Measurements from ENCODE around the gene CPN2. TPM values are rescaled to one million over a fixed set of nuclear protein-coding genes. Genes with fewer than 3 reads are reported as not detected.

CPN2 gene
- total RNA-seq, 4 donors from 2014 or later: not detected

DNA sequence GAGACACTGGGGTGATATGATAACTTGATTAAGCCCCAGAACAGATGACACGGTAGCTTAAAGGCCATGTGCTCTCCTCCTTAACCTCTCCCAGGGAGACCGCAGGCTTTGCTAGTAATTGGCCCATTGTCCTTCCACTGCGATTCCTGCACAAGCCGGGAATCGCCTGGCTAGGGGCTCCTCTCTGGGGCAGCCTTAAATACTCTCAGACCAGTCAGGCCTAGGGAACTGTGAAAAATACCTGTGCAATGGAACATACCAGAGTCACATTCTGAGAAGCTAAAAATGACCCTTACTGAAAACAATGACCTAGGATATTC lies 56.3 kb downstream of the CPN2 start:
- Histone ChIP-seq H3K27me3 (peaks cover 0 to 2% (median 0%) of the 10 kb centered on the region in 4 donors), H3K27ac (replicated peaks in 1 of 4) (no peak overlapping the region), H3K4me3 (no peak overlapping the region), H3K36me3 (no peaks in the 10 kb centered on the region), H3K9me3 (no peaks in the 10 kb centered on the region), H3K4me1 (peaks cover 10 to 20% (median 18%) of the 10 kb centered on the region in 4 donors)
- no peak for DNase-seq (ENCODE audit: extremely low spot score)
- intact Hi-C loops (cut with DNase I): no loop called here
- no peak for TF ChIP-seq EP300 (IDR thresholded peaks at IDR 0.05)
- TF ChIP-seq CTCF (IDR thresholded peaks at IDR 0.05): no peak
- TF ChIP-seq POLR2AphosphoS5 (IDR thresholded peaks at IDR 0.05): no peak
- no peak for TF ChIP-seq POLR2A (IDR thresholded peaks at IDR 0.05; ENCODE audit: low read depth)
- 97% methylated on average over 5 of the region's 5 CpGs for WGBS

DNA sequence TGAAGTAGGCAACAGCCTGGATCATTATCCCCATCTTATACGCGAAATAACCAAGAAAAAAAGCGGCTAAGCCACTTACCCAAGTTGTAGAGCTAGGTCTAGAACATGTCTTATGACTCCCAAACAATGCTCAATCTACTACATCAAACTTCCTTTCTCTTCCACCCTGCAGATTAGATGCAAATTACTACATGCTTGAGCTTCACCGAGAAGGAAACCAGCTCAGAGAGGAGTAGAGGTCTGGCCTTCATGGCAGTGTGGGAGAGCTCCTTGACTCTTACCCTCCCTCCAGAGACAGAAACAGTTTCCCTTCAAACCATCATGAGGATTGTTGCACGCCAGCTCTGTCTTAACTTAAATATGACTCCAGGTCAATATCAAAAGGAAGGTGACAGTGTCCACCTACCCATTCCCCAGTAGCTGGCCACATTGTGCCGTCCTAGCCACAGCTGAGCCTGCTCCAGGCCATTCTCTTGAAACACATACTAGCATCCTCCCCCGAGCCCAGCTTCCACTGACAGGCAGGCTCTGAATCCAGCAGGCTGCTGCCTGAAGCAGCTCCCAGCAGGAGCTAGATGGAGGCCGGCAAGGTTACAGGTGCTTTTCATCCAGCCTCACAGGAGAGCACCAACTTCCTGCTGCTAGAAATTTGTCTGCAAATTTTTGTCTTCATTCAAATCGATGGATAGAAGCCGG lies 56.8 kb downstream of the CPN2 start:
- Histone ChIP-seq H3K27me3 (peaks cover 0 to 2% (median 0%) of the 10 kb centered on the region in 4 donors), H3K4me3 (no peak overlapping the region), H3K9me3 (no peaks in the 10 kb centered on the region), H3K27ac (replicated peaks in 1 of 4) (no peak overlapping the region), H3K4me1 (peaks cover 10 to 19% (median 16%) of the 10 kb centered on the region in 4 donors), H3K36me3 (no peaks in the 10 kb centered on the region)
- WGBS: 90% methylated on average over 7 of the region's 10 CpGs
- TF ChIP-seq POLR2A (IDR thresholded peaks at IDR 0.05; ENCODE audit: low read depth): no peak
- TF ChIP-seq CTCF (IDR thresholded peaks at IDR 0.05): no peak
- no peak for TF ChIP-seq POLR2AphosphoS5 (IDR thresholded peaks at IDR 0.05)
- TF ChIP-seq EP300 (IDR thresholded peaks at IDR 0.05): no peak
- DNase-seq (ENCODE audit: extremely low spot score): no peak
- intact Hi-C loops (cut with DNase I): no loop called here

GRCh38 chr3:194293546-194294198 lies 57.5 kb downstream of the CPN2 start:
- DNase-seq (ENCODE audit: extremely low spot score): no peak
- Histone ChIP-seq H3K27me3 (peaks cover 0 to 2% (median 0%) of the 10 kb centered on the region in 4 donors), H3K4me3 (no peak overlapping the region), H3K27ac (replicated peaks in 1 of 4) (no peak overlapping the region), H3K9me3 (no peaks in the 10 kb centered on the region), H3K36me3 (no peaks in the 10 kb centered on the region), H3K4me1 (peaks cover 10 to 19% (median 16%) of the 10 kb centered on the region in 4 donors)
- TF ChIP-seq CTCF (IDR thresholded peaks at IDR 0.05) (no peak), EP300 (IDR thresholded peaks at IDR 0.05) (no peak), POLR2A (IDR thresholded peaks at IDR 0.05; ENCODE audit: low read depth) (no peak), POLR2AphosphoS5 (IDR thresholded peaks at IDR 0.05) (no peak)
- 92% methylated on average over 2 of the region's 2 CpGs for WGBS
- intact Hi-C loops (cut with DNase I): no loop called here

DNA sequence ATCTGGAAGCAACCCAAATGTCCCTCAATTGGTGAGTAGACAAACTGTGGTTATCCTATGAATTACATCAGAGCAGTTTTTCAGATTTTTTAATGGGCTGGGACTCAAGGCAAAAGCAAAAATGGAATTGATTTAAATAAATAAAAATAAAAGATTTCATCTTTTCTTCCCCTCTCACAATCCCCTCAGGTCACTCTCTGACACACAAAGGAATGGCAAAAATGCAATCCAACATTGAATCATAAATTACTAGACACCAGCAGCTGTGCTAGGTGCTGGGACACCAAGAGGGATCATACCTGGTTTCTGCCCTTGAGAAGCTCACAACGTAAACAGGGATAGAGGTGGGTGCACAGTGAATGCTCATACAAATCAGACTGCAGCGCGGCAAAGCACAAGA lies 58.8 kb downstream of the CPN2 start:
- intact Hi-C loops (cut with DNase I): no loop called here
- WGBS: 100% methylated on average over 3 of the region's 3 CpGs
- Histone ChIP-seq H3K4me1 (peaks cover 10 to 17% (median 15%) of the 10 kb centered on the region in 4 donors), H3K27me3 (peaks cover 0 to 2% (median 0%) of the 10 kb centered on the region in 4 donors), H3K9me3 (no peaks in the 10 kb centered on the region), H3K27ac (replicated peaks in 1 of 4) (no peak overlapping the region), H3K4me3 (no peak overlapping the region), H3K36me3 (no peaks in the 10 kb centered on the region)
- TF ChIP-seq CTCF (IDR thresholded peaks at IDR 0.05): no peak
- no peak for TF ChIP-seq EP300 (IDR thresholded peaks at IDR 0.05)
- no peak for TF ChIP-seq POLR2A (IDR thresholded peaks at IDR 0.05; ENCODE audit: low read depth)
- no peak for TF ChIP-seq POLR2AphosphoS5 (IDR thresholded peaks at IDR 0.05)
- no peak for DNase-seq (ENCODE audit: extremely low spot score)

Other genes with a start within 250 kb of the CPN2 start
- gene HES1, start 215.2 kb downstream of the CPN2 start, total RNA-seq: 10 to 100 TPM; 12.0 to 32.3 (median 26.9) TPM
- under 1 TPM in 3 of 4 donors, not detected in 1; 0.13 to 0.66 (median 0.34) TPM for gene LRRC15, start 18.4 kb upstream of the CPN2 start, total RNA-seq
- under 1 TPM in 2 of 4 donors, not detected in 2; 0.17 to 0.34 TPM for gene GP5, start 47.9 kb upstream of the CPN2 start, total RNA-seq
- 100 to 1,000 TPM in 2 of 4 donors, 10 to 100 TPM in 2; 74.7 to 167 (median 91.0) TPM for gene ATP13A3, start 135.7 kb upstream of the CPN2 start, total RNA-seq

Measured in esophagus muscularis mucosa (tissue), 4 donors.